Vagina (tissue), 2 donors: ENCODE results near the gene SDCBP2. TPM values are rescaled to one million over a fixed set of nuclear protein-coding genes. Genes with fewer than 3 reads are reported as not detected.
A peak's percentile ranks its signal among the peaks of the same experiment; 100 is the strongest.

Experiments
- DNase-seq, 2 donors: peaks; one replicate each; pipeline ENCODE4 v3.0.0-alpha.2; 2017; ENCODE audit errors: extremely low spot score in 2 of 2
- H3K27ac ChIP-seq: fragments of 200-600 bp; sonication (generic); one replicate; pipeline ENCODE4 v1.5.1; 2019
- H3K27me3 ChIP-seq: fragments of 200-600 bp; sonication (generic); one replicate; pipeline ENCODE4 v1.5.1; 2019
- H3K36me3 ChIP-seq, 2 donors: fragments of 200-600 bp; sonication (generic); one replicate each; pipeline ENCODE4 v1.5.1; 2017 to 2019
- H3K4me1 ChIP-seq: fragments of 200-600 bp; sonication (generic); one replicate; pipeline ENCODE4 v1.5.1; 2019
- H3K4me3 ChIP-seq, 2 donors: fragments of 200-600 bp; sonication (generic); 1 replicate in 1 of 2; 2 replicates in 1 of 2; pipeline ENCODE4 v1.5.1; 2016 to 2019
- H3K9me3 ChIP-seq: fragments of 200-600 bp; sonication (generic); one replicate; pipeline ENCODE4 v1.5.1; 2019
- CTCF ChIP-seq, 3 experiments: fragments of 450-650 bp in 2 of 3; fragments of 200-600 bp in 1 of 3; sonication (generic) in 1 of 3; IDR thresholded peaks; one replicate each; pipeline ENCODE4 v1.5.1; 2017 to 2019; ENCODE audit warnings: antibody characterized with exemption in 3 of 3, mild to moderate bottlenecking in 2 of 3, moderate library complexity in 2 of 3
- POLR2A ChIP-seq, 2 donors: fragments of 450-650 bp; IDR thresholded peaks; one replicate each; pipeline ENCODE4 v1.6.1; 2017; ENCODE audit warnings: antibody characterized with exemption in 2 of 2, mild to moderate bottlenecking in 2 of 2, moderate library complexity in 2 of 2
- POLR2AphosphoS5 ChIP-seq, 2 donors: sonication (generic); formaldehyde crosslinking; IDR thresholded peaks; one replicate each; pipeline ENCODE4 v1.9.0; 2017; ENCODE audit warnings: antibody characterized with exemption in 2 of 2, mild to moderate bottlenecking in 2 of 2, low read depth in 1 of 2; ENCODE audit not compliant: insufficient read depth in 1 of 2
- intact Hi-C: fragments of 100-400 bp; cut with DNase I; formaldehyde crosslinking; loops from one replicate; pipeline ENCODE4 v1.15.1; 2023
- total RNA-seq: library from RNA; depleted of rRNA; stranded (reverse); fragments of >200 nt; gene quantifications from one replicate; pipeline ENCODE4 v1.2.3, GENCODE V29; 2016

The SDCBP2 gene
- total RNA-seq, 1 donor from 2014 or later, result 43.5 TPM

GRCh38 chr20:1368448-1369199, 39.7 kb upstream of the SDCBP2 start:
- H3K27ac ChIP-seq, result no peak overlapping the region
- TF ChIP-seq CTCF (IDR thresholded peaks at IDR 0.05) (no peak), POLR2A (IDR thresholded peaks at IDR 0.05) (no peak), POLR2AphosphoS5 (IDR thresholded peaks at IDR 0.05; ENCODE audit: insufficient read depth in 1 of 2, low read depth in 1 of 2) (no peak)
- H3K4me3 ChIP-seq, result no peak overlapping the region
- H3K27me3 ChIP-seq, result no peaks in the 10 kb centered on the region
- intact Hi-C loops, result no loop called here
- no peaks in the 10 kb centered on the region for H3K9me3 ChIP-seq
- H3K4me1 ChIP-seq, result no peaks in the 10 kb centered on the region
- peaks cover 0 to 24% of the 10 kb centered on the region in 2 donors for H3K36me3 ChIP-seq
- no peak for DNase-seq

DNA sequence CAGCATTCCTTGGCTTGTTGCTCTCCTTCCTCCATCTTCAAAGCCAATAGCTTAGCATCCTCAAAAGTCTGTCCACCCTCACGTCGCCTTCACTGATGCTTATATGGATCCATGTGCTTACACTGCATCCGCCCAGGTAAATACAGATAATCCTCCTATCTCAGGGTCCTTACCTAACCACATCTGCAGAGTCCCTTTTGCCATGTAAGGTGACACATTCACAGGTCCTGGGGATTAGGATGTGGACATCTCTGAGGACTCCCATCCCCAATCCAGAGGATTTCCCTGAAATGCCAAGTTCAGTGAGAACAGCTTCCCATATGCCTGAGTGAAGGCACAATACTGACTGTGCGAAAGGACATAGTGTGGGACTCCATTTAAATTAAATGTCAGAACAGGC, 38.5 kb upstream of the SDCBP2 start:
- Histone ChIP-seq H3K27me3 (no peaks in the 10 kb centered on the region), H3K4me1 (no peaks in the 10 kb centered on the region), H3K9me3 (no peaks in the 10 kb centered on the region), H3K36me3 (peaks cover 0 to 24% of the 10 kb centered on the region in 2 donors), H3K4me3 (no peak overlapping the region), H3K27ac (no peak overlapping the region)
- no peak for DNase-seq
- intact Hi-C loops, result no loop called here
- TF ChIP-seq CTCF (IDR thresholded peaks at IDR 0.05) (no peak), POLR2A (IDR thresholded peaks at IDR 0.05) (no peak), POLR2AphosphoS5 (IDR thresholded peaks at IDR 0.05; ENCODE audit: insufficient read depth in 1 of 2, low read depth in 1 of 2) (no peak)

GRCh38 chr20:1364106-1364505, 35.2 kb upstream of the SDCBP2 start:
- no peaks in the 10 kb centered on the region for H3K4me1 ChIP-seq

GRCh38 chr20:1363522-1363921, 34.6 kb upstream of the SDCBP2 start:
- H3K27ac ChIP-seq, result no peak overlapping the region
- peaks cover 0 to 10% of the 10 kb centered on the region in 2 donors for H3K36me3 ChIP-seq
- TF ChIP-seq CTCF (IDR thresholded peaks at IDR 0.05) (no peak), POLR2AphosphoS5 (IDR thresholded peaks at IDR 0.05; ENCODE audit: insufficient read depth in 1 of 2, low read depth in 1 of 2) (no peak), POLR2A (IDR thresholded peaks at IDR 0.05) (no peak)
- H3K27me3 ChIP-seq, result no peaks in the 10 kb centered on the region
- H3K4me3 ChIP-seq, result no peak overlapping the region
- no peaks in the 10 kb centered on the region for H3K4me1 ChIP-seq
- H3K9me3 ChIP-seq, result no peaks in the 10 kb centered on the region
- intact Hi-C loops, result no loop called here
- peak in 1 of 2 donors; percentile 60 for DNase-seq

More at GRCh38 chr20:1364106-1364505, 35.2 kb upstream of the SDCBP2 start:
- DNase-seq, result peak in 1 of 2 donors; percentile 29
- Histone ChIP-seq H3K4me3 (no peak overlapping the region), H3K27ac (no peak overlapping the region), H3K27me3 (no peaks in the 10 kb centered on the region), H3K9me3 (no peaks in the 10 kb centered on the region), H3K36me3 (peaks cover 0 to 10% of the 10 kb centered on the region in 2 donors)
- intact Hi-C loops, result no loop called here
- TF ChIP-seq CTCF (IDR thresholded peaks at IDR 0.05), result no peak
- no peak for TF ChIP-seq POLR2AphosphoS5 (IDR thresholded peaks at IDR 0.05; ENCODE audit: insufficient read depth in 1 of 2, low read depth in 1 of 2)
- no peak for TF ChIP-seq POLR2A (IDR thresholded peaks at IDR 0.05)

DNA sequence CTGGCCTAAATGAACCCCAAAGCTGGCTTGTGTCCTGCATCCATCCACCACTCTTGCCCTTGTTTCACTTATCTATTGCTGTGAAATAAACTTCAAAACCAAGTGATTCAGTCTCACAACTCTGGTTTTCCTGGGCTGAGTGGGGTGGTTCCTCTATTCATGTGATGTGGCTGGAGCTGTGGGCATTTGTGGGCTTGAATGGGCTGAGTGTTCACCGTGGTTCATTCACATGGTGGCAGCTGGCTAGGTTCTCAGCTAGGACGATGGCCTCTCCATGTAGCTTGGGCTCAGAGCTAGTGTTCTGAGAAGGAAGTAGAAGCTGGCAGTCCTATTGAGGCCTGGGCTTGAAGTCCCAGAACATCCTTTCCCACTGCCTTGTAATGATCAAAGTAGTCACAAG, 33.5 kb upstream of the SDCBP2 start:
- peak in 1 of 2 donors; percentile 49 for DNase-seq
- TF ChIP-seq CTCF (IDR thresholded peaks at IDR 0.05) (no peak), POLR2AphosphoS5 (IDR thresholded peaks at IDR 0.05; ENCODE audit: insufficient read depth in 1 of 2, low read depth in 1 of 2) (no peak), POLR2A (IDR thresholded peaks at IDR 0.05) (no peak)
- Histone ChIP-seq H3K9me3 (no peaks in the 10 kb centered on the region), H3K4me1 (no peaks in the 10 kb centered on the region), H3K27me3 (no peaks in the 10 kb centered on the region), H3K27ac (no peak overlapping the region), H3K4me3 (no peak overlapping the region), H3K36me3 (peaks cover 0 to 5% of the 10 kb centered on the region in 2 donors)
- intact Hi-C loops, result no loop called here
